ENCODE results near the gene HS3ST3A1.
"Not testable (repeated sequence)": the region's sequence is repeated elsewhere in the genome, so short reads cannot be mapped to it uniquely, and the experiment has no call there.

Gene HS3ST3A1

DNA sequence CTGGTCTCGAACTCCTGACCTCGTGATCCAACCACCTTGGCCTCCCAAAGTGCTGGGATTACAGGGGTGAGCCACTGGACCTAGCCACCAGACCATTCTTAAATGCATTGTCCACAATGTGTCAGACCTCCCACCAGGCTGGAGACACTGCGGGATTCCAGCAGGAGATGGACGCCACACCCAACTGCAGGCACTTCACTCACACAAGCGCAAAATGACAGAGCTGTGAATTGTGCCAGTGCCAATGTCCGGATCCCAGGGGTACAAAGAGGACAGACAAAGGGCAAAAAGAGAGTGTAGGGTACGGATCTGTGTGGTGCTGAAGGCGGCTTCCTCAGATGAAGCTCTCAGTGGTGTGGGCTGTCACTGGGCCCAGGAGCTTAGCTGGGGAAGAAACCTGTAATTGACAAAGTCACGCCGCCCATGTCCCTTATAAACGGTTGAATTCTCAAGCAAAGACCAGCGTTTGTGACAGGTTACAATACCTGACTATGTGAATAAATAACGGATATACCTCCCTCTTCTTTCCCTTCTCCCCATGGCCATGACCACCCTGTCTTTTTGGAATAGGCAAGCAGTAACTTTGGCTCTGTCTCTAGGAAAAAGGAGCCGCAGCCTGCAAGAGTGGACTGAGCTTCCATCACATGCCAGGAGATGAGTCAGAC lies 40.0 kb downstream of the HS3ST3A1 start:
- DNase-seq (ENCODE audit: low spot score), result no peak
- TF ChIP-seq, protein P1, sequence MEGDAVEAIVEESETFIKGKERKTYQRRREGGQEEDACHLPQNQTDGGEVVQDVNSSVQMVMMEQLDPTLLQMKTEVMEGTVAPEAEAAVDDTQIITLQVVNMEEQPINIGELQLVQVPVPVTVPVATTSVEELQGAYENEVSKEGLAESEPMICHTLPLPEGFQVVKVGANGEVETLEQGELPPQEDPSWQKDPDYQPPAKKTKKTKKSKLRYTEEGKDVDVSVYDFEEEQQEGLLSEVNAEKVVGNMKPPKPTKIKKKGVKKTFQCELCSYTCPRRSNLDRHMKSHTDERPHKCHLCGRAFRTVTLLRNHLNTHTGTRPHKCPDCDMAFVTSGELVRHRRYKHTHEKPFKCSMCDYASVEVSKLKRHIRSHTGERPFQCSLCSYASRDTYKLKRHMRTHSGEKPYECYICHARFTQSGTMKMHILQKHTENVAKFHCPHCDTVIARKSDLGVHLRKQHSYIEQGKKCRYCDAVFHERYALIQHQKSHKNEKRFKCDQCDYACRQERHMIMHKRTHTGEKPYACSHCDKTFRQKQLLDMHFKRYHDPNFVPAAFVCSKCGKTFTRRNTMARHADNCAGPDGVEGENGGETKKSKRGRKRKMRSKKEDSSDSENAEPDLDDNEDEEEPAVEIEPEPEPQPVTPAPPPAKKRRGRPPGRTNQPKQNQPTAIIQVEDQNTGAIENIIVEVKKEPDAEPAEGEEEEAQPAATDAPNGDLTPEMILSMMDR (IDR thresholded peaks at IDR 0.05; ENCODE audit: extremely low read depth, missing control alignments), result no peak

DNA sequence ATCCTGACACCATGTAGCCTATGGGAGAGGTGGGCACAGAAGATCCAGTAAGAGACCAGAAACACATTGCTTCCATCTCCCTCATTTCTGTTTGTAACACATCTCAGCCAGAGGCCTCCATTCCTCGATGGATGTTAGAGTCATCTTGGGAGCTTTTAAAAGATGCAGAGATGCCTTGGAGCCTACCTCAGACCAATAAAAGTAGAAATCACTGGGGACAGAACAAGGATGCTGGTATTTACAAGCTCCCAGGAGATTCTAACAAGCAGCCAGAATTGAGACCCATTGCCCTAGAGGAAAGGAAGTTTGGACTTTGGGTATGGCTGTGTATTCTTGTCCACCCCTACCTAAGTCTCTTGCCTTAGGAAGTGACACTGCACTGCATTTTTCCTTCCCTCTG lies 40.8 kb downstream of the HS3ST3A1 start:
- DNase-seq (ENCODE audit: low spot score), result no peak
- TF ChIP-seq, protein P1 (IDR thresholded peaks at IDR 0.05; ENCODE audit: extremely low read depth, missing control alignments), result no peak

DNA sequence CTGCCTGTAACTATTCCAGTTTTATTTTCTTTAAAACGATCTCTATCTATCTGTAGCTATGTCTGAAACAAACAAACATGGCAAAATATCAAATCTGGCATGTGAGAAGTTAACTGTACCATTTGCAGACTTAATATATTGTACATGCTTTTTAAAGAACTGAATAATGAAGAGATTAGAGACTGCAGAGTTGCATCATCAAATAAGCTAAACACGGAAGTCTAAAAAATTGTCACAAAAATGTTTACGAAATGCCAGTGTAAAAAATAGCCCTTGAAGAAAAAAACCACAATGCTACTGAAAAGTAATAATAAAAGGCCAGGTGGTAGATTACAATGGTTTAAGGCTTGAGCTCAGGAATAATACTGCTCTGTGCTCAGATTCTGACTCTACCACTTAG lies 43.1 kb downstream of the HS3ST3A1 start:
- TF ChIP-seq, protein P1 (IDR thresholded peaks at IDR 0.05; ENCODE audit: extremely low read depth, missing control alignments), result no peak
- DNase-seq (ENCODE audit: low spot score), result no peak

DNA sequence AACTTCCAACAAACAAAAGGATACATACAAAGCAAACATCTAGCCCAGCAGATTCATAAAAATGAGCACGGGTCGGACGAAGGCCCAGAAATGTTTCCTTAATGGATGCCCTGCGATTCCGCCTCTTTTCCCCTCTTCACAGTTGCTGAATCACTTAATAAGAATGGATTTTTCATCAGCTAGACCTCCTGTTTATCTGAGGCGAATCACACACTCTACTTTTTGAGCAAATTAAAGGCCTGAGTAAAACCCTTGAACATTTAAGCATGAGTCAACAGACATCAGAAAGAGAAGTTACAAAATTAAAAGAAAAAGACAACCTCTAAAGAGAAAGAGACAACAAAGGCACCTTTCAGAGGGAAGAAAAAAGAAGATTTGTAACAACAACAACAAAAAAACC lies 44.7 kb downstream of the HS3ST3A1 start:
- no peak for DNase-seq (ENCODE audit: low spot score)
- TF ChIP-seq, protein P1 (IDR thresholded peaks at IDR 0.05; ENCODE audit: extremely low read depth, missing control alignments), result no peak

DNA sequence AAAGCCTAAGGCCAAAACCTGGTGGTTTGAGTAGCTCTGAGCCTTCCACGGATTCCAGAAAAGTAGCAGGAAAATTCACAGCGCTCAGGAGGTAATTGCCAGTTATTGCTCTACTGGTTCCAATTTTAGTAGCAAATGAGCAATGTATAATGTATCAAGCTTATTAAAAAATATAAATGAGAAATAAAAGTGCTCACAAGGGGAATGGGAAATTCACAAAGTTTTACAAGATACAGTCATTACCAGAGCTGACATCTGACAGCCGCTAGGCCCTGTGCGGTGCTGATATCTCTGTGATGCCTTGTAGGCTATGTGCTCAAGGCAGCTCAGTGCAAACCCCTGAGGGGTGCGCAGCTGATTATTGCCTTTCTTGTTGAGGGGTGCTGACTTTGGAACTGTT lies 47.5 kb downstream of the HS3ST3A1 start:
- TF ChIP-seq, protein P1 (IDR thresholded peaks at IDR 0.05; ENCODE audit: extremely low read depth, missing control alignments), result no peak
- no peak for DNase-seq (ENCODE audit: low spot score)

DNA sequence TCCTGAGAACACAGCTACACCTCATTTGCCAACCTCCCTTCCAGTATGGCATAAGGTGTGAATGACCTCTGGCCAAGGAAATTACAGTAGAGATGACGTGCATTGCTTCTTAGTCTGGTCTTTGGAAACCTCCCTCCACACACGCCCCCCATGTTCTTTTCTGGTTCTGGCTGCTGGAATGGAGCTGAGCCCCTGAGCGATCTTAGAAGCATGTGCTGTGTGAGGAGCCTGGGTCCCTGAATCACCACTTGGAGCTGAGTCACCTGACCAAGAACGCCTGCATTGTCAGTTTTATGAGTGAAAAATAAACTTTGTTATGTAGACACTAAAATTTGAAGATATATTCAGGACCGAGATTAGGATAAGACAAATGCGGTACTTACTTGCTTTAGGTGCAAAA lies 51.4 kb downstream of the HS3ST3A1 start:
- DNase-seq (ENCODE audit: low spot score), result no peak
- TF ChIP-seq, protein P1 (IDR thresholded peaks at IDR 0.05; ENCODE audit: extremely low read depth, missing control alignments), result no peak

DNA sequence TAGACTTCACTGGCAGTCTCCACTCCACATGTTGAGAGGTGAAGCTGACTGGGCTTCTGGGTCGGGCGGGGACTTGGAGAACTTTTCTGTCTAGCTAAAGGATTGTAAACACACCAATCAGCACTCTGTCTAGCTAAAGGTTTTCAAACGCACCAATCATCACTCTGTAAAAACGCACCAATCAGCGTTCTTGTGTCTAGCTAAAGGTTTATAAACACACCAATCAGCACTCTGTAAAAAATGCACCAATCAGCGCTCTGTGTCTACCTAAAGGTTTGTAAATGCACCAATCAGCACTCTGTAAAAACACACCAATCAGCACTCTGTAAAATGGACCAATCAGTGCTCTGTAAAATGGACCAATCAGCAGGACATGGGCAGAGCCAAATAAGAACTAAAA lies 53.2 kb downstream of the HS3ST3A1 start:
- not testable (repeated sequence) for DNase-seq (ENCODE audit: low spot score)

DNA sequence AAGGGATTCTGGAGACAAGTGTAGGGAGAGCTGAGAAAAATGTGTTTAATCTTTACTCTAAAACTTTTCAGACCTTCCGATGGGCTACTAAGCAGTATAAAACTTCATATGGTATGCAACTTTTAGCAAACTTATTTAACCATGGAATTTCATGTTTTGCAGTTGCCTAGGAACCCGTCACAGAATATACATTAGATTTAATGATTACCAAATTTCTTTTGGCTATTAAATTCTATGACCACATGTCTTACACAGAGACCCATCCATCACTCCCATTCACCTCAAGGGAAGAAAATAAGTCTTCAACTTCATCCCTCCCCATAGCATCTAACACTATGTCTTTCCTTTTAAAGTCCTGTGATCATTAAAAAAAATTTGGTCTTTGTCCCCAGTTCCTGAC lies 54.9 kb downstream of the HS3ST3A1 start:
- TF ChIP-seq, protein P1 (IDR thresholded peaks at IDR 0.05; ENCODE audit: extremely low read depth, missing control alignments), result no peak
- no peak for DNase-seq (ENCODE audit: low spot score)

All from GM20000 (cell line).